ENCODE results near the gene TOR2A. TPM values are rescaled to one million over a fixed set of nuclear protein-coding genes. Genes with fewer than 3 reads are reported as not detected.
A peak's percentile ranks its signal among the peaks of the same experiment; 100 is the strongest.

Gene TOR2A
- total and polyA plus RNA-seq, 2 of the 8 experiments (the other 6 are each of a cell fraction or from before 2014, with no cell fraction given), result 18.7 to 24.9 TPM

- H3K18ac ChIP-seq (ENCODE audit: extremely low read depth, low read length), result peak overlapping the region; percentile 65; the same call in 1 of the 2 replicates
- peak overlapping the region; percentile 52; the same call in 1 of the 2 replicates for H2BK12ac ChIP-seq (ENCODE audit: low read depth, low read length)
- H3K4ac ChIP-seq (replicated peaks; ENCODE audit: insufficient read length, low read depth, low read length), result no peak overlapping the region
- H3K9me3 ChIP-seq (ENCODE audit: insufficient read depth in 2 of 2, low read depth in 1 of 2, low read length in 1 of 2), result no peaks in the 10 kb centered on the region
- H2AK5ac ChIP-seq (ENCODE audit: low read depth, low read length), result no peak overlapping the region
- no peaks in the 10 kb centered on the region for H3K79me1 ChIP-seq (ENCODE audit: low read depth, low read length)
- H2BK20ac ChIP-seq (ENCODE audit: low read length), result peak overlapping the region; percentile 32; the same call in 1 of the 2 replicates
- no peak overlapping the region for H3K56ac ChIP-seq (replicated peaks; ENCODE audit: insufficient read length, low read depth, low read length)
- no peaks in the 10 kb centered on the region for H4K20me1 ChIP-seq (replicated peaks in 1 of 2; ENCODE audit: control insufficient read depth in 1 of 2, insufficient read depth in 2 of 2, low read length in 2 of 2)
- no peak overlapping the region for H4K5ac ChIP-seq (ENCODE audit: insufficient read length, low read depth, low read length)
- no peak overlapping the region for H3K23ac ChIP-seq (ENCODE audit: insufficient read length)
- H3K9ac ChIP-seq (replicated peaks in 1 of 4; ENCODE audit: extremely low read depth in 1 of 4, low read depth in 3 of 4, low read length in 3 of 4), result no peak overlapping the region
- H3K27me3 ChIP-seq (replicated peaks in 1 of 4; ENCODE audit: control insufficient read depth in 3 of 4, extremely low read depth in 1 of 4, insufficient read depth in 3 of 4, low read length in 3 of 4), result no peaks in the 10 kb centered on the region
- H2AFZ ChIP-seq (ENCODE audit: low read length), result no peak overlapping the region
- no peak overlapping the region for H3K27ac ChIP-seq (ENCODE audit: low read depth, low read length)
- H2BK120ac ChIP-seq (replicated peaks; ENCODE audit: low read depth, low read length), result no peak overlapping the region
- H3K4me2 ChIP-seq (ENCODE audit: insufficient read depth in 1 of 2, low read depth in 2 of 2, low read length in 2 of 2), result peak overlapping the region in 1 of 2 experiments; percentile 58; a peak in 2 of 4 replicates
- ChIA-PET POLR2A (ENCODE audit: partially characterized antibody) (interaction anchor here (1.2 to 1.9 kb wide), 3 partner anchors 16 to 28 kb away, joined by 3 to 6 read pairs (median 4); no protein-coding TSS in a partner anchor), CTCF (ENCODE audit: partially characterized antibody) (interaction anchor here (1.1 to 14.6 kb wide), 8 partner anchors 9 to 100 kb away, joined by 3 to 227 read pairs (median 6); partner anchors contain the start of genes CDK9, SH2D3C and TOR2A)
- no peak overlapping the region for H3K14ac ChIP-seq (ENCODE audit: insufficient read length)
- peak overlapping the region in 1 of 4 experiments; percentile 68; a peak in 2 of 8 replicates for H3K4me3 ChIP-seq (ENCODE audit: extremely low read depth in 1 of 4, insufficient read depth in 2 of 4, low read depth in 3 of 4, low read length in 4 of 4)
- DNase-seq (ENCODE audit: low read depth in 1 of 2, low spot score in 2 of 2), result no peak
- peak overlapping the region; percentile 88; the same call in 1 of the 2 replicates for H2BK15ac ChIP-seq (ENCODE audit: low read length)
- WGBS, 2 experiments (ENCODE audit: extremely low coverage in 1 of 2, insufficient coverage in 1 of 2, insufficient read length in 1 of 2, insufficient replicate concordance in 2 of 2, low coverage in 1 of 2, low lambda C conversion rate in 2 of 2, missing lambda C conversion rate in 1 of 2), result 79% methylated on average over 4 of the region's 4 CpGs; no CpG with 5 or more reads in 1 of the 2 experiments
- H3K4me1 ChIP-seq (replicated peaks in 1 of 4; ENCODE audit: control insufficient read depth in 3 of 4, insufficient read depth in 4 of 4, low read length in 3 of 4), result peaks cover 1 to 15% (median 8%) of the 10 kb centered on the region in 4 experiments
- no peaks in the 10 kb centered on the region for H3K79me2 ChIP-seq (ENCODE audit: control insufficient read depth in 1 of 2, insufficient read depth in 2 of 2, low read length in 2 of 2)
- no peaks in the 10 kb centered on the region; the same call in 1 of the 2 replicates for H3K23me2 ChIP-seq (ENCODE audit: low read depth, low read length)
- H4K8ac ChIP-seq (ENCODE audit: extremely low read depth, insufficient read depth, low read length), result no peak overlapping the region
- FAIRE-seq, result no peak
- no peak overlapping the region for H4K91ac ChIP-seq (replicated peaks; ENCODE audit: insufficient read length, low read length)
- no peaks in the 10 kb centered on the region for H3K36me3 ChIP-seq (ENCODE audit: control insufficient read depth in 2 of 4, insufficient read depth in 4 of 4, low read length in 3 of 4)
- 0 out of 2 replicates have a peak overlapping the region, but pooled peaks have one; percentile 15 for H2BK5ac ChIP-seq (ENCODE audit: low read depth, low read length)
- TF ChIP-seq TEAD4 (IDR thresholded peaks at IDR 0.05; ENCODE audit: low read depth, low read length) (no peak), SUZ12 (IDR thresholded peaks at IDR 0.05; ENCODE audit: low read length) (no peak), BCL11A (IDR thresholded peaks at IDR 0.05; ENCODE audit: low read depth in 2 of 2, low read length in 2 of 2) (no peak), EZH2 (IDR thresholded peaks at IDR 0.05; ENCODE audit: low read depth, low read length, severe bottlenecking) (no peak), CBX8 (IDR thresholded peaks at IDR 0.05; ENCODE audit: borderline replicate concordance, low read depth, low read length) (no peak), HDAC2 (IDR thresholded peaks at IDR 0.05; ENCODE audit: borderline replicate concordance in 1 of 2, low read depth in 2 of 2, low read length in 2 of 2) (no peak), RXRA (IDR thresholded peaks at IDR 0.05; ENCODE audit: insufficient read depth, low read depth, low read length) (no peak), GTF2F1 (IDR thresholded peaks at IDR 0.05; ENCODE audit: borderline replicate concordance, low read depth, low read length) (no peak), E2F6 (IDR thresholded peaks at IDR 0.05) (no peak), SP2 (IDR thresholded peaks at IDR 0.05; ENCODE audit: low read length) (no peak), BACH1 (IDR thresholded peaks at IDR 0.05; ENCODE audit: low read length) (no peak), CREB1 (IDR thresholded peaks at IDR 0.05) (no peak)
Observed at GRCh38 chr9:127769929-127770582, 35.0 kb upstream of the TOR2A start.
